ENCODE results near the gene NMNAT2. TPM values are rescaled to one million over a fixed set of nuclear protein-coding genes. Genes with fewer than 3 reads are reported as not detected.

Gene NMNAT2
- total and polyA plus RNA-seq, 2 experiments from 2014 or later, result 2.4 to 4.2 TPM

DNA sequence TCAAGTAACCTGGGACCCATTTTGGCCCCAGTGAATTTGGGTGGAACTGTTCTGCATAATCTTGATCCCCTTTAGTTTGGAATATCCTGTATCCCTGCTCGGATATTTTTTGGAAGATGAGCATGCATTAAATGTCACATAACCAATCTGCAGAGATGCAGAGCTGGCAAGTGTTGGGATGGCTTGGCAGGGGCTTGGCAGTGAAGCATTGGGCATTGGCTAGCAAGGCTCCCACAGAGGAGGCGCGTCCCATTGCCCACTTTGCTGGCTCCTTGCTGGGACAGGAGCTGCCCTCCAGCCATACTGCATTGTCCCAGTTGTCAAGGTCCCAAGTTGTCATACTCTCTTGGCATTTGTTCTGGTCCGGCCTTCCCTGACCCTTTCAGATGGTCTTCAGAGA is 202.2 kb downstream of the NMNAT2 start:
- no peaks in the 10 kb centered on the region for H3K79me2 ChIP-seq (ENCODE audit: insufficient read depth)
- 98 to 100% methylated on average over 4 of the region's 4 CpGs for WGBS, 2 experiments (ENCODE audit: low coverage in 1 of 2, low lambda C conversion rate in 2 of 2, missing lambda C conversion rate in 2 of 2)
- H4K20me1 ChIP-seq (ENCODE audit: insufficient read depth), result no peaks in the 10 kb centered on the region
- H3K36me3 ChIP-seq (ENCODE audit: low read depth), result no peaks in the 10 kb centered on the region
- no peaks in the 10 kb centered on the region for H3K9me3 ChIP-seq (ENCODE audit: low read depth)
- DNase-seq, result no peak
- H2AFZ ChIP-seq, result no peak overlapping the region
- no peaks in the 10 kb centered on the region for H3K9me2 ChIP-seq (ENCODE audit: insufficient read depth)
- no peak overlapping the region for H3K9ac ChIP-seq
- H3K4me2 ChIP-seq (ENCODE audit: unreplicated experiment), result no peak overlapping the region
- H3F3A ChIP-seq (ENCODE audit: insufficient read depth), result peaks cover 1% of the 10 kb centered on the region; the same call in 1 of the 2 replicates
- in situ Hi-C loops (cut with MboI), result no loop called here
- no peak overlapping the region for H3K27ac ChIP-seq
- no peaks in the 10 kb centered on the region for H3K4me1 ChIP-seq (ENCODE audit: insufficient read depth)
- no peak for TF ChIP-seq EZH2phosphoT487 (IDR thresholded peaks at IDR 0.05; ENCODE audit: insufficient read depth, low read depth)
- no peak for TF ChIP-seq EZH2 (IDR thresholded peaks at IDR 0.05; ENCODE audit: insufficient read depth, poor library complexity, severe bottlenecking)
- no peak overlapping the region for H3K4me3 ChIP-seq
- H3K27me3 ChIP-seq (replicated peaks; ENCODE audit: insufficient read depth), result no peaks in the 10 kb centered on the region

GRCh38 chr1:183215076-183215720 is 203.0 kb downstream of the NMNAT2 start:
- H3K4me1 ChIP-seq (ENCODE audit: insufficient read depth), result no peaks in the 10 kb centered on the region
- no peaks in the 10 kb centered on the region for H3K79me2 ChIP-seq (ENCODE audit: insufficient read depth)
- in situ Hi-C loops (cut with MboI), result no loop called here
- DNase-seq, result no peak
- no peaks in the 10 kb centered on the region for H3K9me3 ChIP-seq (ENCODE audit: low read depth)
- no peaks in the 10 kb centered on the region for H3K36me3 ChIP-seq (ENCODE audit: low read depth)
- no peak overlapping the region for H3K4me2 ChIP-seq (ENCODE audit: unreplicated experiment)
- H3K4me3 ChIP-seq, result no peak overlapping the region
- no peaks in the 10 kb centered on the region for H3K9me2 ChIP-seq (ENCODE audit: insufficient read depth)
- H3K9ac ChIP-seq, result no peak overlapping the region
- TF ChIP-seq EZH2 (IDR thresholded peaks at IDR 0.05; ENCODE audit: insufficient read depth, poor library complexity, severe bottlenecking), result no peak
- TF ChIP-seq EZH2phosphoT487 (IDR thresholded peaks at IDR 0.05; ENCODE audit: insufficient read depth, low read depth), result no peak
- WGBS, 2 experiments (ENCODE audit: low coverage in 1 of 2, low lambda C conversion rate in 2 of 2, missing lambda C conversion rate in 2 of 2), result 57 to 60% methylated on average over 13 of the region's 13 CpGs
- H3F3A ChIP-seq (ENCODE audit: insufficient read depth), result peaks cover 9% of the 10 kb centered on the region; the same call in 1 of the 2 replicates
- H3K27ac ChIP-seq, result no peak overlapping the region
- H3K27me3 ChIP-seq (replicated peaks; ENCODE audit: insufficient read depth), result no peaks in the 10 kb centered on the region
- no peaks in the 10 kb centered on the region for H4K20me1 ChIP-seq (ENCODE audit: insufficient read depth)
- no peak overlapping the region for H2AFZ ChIP-seq

DNA sequence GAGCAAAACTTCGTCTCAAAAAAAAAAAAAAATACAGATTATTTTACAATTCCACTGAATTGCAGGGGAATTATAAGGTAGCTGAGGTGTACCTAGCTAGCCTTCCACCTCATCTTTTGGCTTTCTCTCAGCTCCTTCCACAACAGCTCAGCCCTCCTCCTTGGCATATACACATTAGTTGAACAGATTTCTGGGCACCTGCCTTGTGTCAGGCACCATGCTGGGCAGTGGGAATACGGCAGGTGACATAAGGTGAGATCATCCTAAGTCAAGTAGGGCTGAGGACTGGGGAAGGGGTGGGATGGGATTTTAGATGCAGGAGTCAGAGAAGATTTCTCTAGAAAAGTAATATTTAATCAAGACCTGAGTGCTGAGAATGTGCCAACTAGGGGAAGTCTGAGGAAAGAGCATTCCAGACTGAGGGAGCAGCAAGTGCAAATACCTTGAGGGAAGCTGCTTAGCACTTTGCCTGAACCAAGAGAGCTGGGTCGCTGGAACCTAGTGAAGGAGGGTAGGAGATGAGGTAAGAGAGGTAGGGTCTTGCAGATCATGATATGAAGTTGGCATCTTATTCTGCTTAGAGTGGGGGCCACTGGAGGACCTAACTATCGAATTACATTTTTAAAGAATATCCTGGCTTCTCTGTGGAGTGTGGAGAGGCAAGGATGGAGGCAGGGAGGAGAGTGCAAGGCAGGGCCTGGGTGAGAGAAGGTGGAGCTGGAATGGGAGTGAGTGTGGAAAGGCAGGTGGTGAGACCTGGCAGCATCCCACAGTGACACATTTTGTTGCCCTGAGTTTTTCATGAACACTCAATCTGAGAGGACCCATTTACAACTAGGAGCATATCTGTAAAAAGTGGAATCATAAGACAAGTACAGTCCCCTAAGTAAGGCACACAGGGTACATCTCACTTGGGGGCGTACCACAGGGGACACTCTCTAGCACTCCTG is 203.9 kb downstream of the NMNAT2 start:
- 90 to 94% methylated on average over 5 of the region's 5 CpGs for WGBS, 2 experiments (ENCODE audit: low coverage in 1 of 2, low lambda C conversion rate in 2 of 2, missing lambda C conversion rate in 2 of 2)
- Histone ChIP-seq H3K9ac (no peak overlapping the region), H3K36me3 (ENCODE audit: low read depth) (no peaks in the 10 kb centered on the region), H3K4me3 (no peak overlapping the region), H2AFZ (no peak overlapping the region), H3K9me3 (ENCODE audit: low read depth) (no peaks in the 10 kb centered on the region), H3K9me2 (ENCODE audit: insufficient read depth) (no peaks in the 10 kb centered on the region), H3K27me3 (replicated peaks; ENCODE audit: insufficient read depth) (no peaks in the 10 kb centered on the region), H3K4me2 (ENCODE audit: unreplicated experiment) (no peak overlapping the region), H3K4me1 (ENCODE audit: insufficient read depth) (peaks cover 6% of the 10 kb centered on the region), H3F3A (ENCODE audit: insufficient read depth) (peaks cover 17% of the 10 kb centered on the region), H3K27ac (no peak overlapping the region), H3K79me2 (ENCODE audit: insufficient read depth) (no peaks in the 10 kb centered on the region), H4K20me1 (ENCODE audit: insufficient read depth) (no peaks in the 10 kb centered on the region)
- in situ Hi-C loops (cut with MboI), result no loop called here
- DNase-seq, result no peak
- no peak for TF ChIP-seq EZH2 (IDR thresholded peaks at IDR 0.05; ENCODE audit: insufficient read depth, poor library complexity, severe bottlenecking)

- Histone ChIP-seq H3K27me3 (replicated peaks; ENCODE audit: insufficient read depth) (no peaks in the 10 kb centered on the region), H3K4me1 (ENCODE audit: insufficient read depth) (peaks cover 10% of the 10 kb centered on the region), H3K27ac (no peak overlapping the region), H3K9ac (no peak overlapping the region), H3K9me3 (ENCODE audit: low read depth) (no peaks in the 10 kb centered on the region), H3F3A (ENCODE audit: insufficient read depth) (peaks cover 23% of the 10 kb centered on the region), H2AFZ (no peak overlapping the region), H3K36me3 (ENCODE audit: low read depth) (no peaks in the 10 kb centered on the region), H3K4me2 (ENCODE audit: unreplicated experiment) (no peak overlapping the region), H3K79me2 (ENCODE audit: insufficient read depth) (no peaks in the 10 kb centered on the region), H3K9me2 (ENCODE audit: insufficient read depth) (no peaks in the 10 kb centered on the region), H3K4me3 (no peak overlapping the region), H4K20me1 (ENCODE audit: insufficient read depth) (no peaks in the 10 kb centered on the region)
- no peak for DNase-seq
- TF ChIP-seq EZH2phosphoT487 (IDR thresholded peaks at IDR 0.05; ENCODE audit: insufficient read depth, low read depth) (no peak), EZH2 (IDR thresholded peaks at IDR 0.05; ENCODE audit: insufficient read depth, poor library complexity, severe bottlenecking) (no peak)
- WGBS, 2 experiments (ENCODE audit: low coverage in 1 of 2, low lambda C conversion rate in 2 of 2, missing lambda C conversion rate in 2 of 2), result 94 to 100% methylated on average over 1 of the region's 1 CpG
- in situ Hi-C loops (cut with MboI), result no loop called here
These were observed 205.3 kb downstream of the NMNAT2 start for GRCh38 chr1:183212870-183213269.

All from GM23248 (cell line).